BJ (cell line): ENCODE measurements around the gene INPP4A. TPM values are rescaled to one million over a fixed set of nuclear protein-coding genes. Genes with fewer than 3 reads are reported as not detected.

Experiments
- CTCF ChIA-PET: fragments of 350-600 bp; formaldehyde crosslinking; extraction: SDS; loops from one replicate; lab custom pipeline; 2021; ENCODE audit warnings: antibody characterized with exemption, inconsistent platforms; lab: Yijun Ruan, JAX
- POLR2A ChIA-PET: fragments of 300-600 bp; sonication (Branson Sonifier 250); formaldehyde crosslinking; extraction: SDS; loops from one replicate; lab custom pipeline; 2021; ENCODE audit warnings: antibody characterized with exemption; lab: Charles Lee
- DNase-seq: peaks from one replicate; pipeline ENCODE4 v3.0.0-alpha.2; 2011; ENCODE audit warnings: low read depth
- H3K27me3 ChIP-seq: 2 replicates; pipeline ENCODE4 v1.6.0; 2011; ENCODE audit warnings: low read length; ENCODE audit not compliant: control insufficient read depth, insufficient read depth
- H3K36me3 ChIP-seq: 2 replicates; pipeline ENCODE4 v1.5.1; 2011; ENCODE audit warnings: low read length; ENCODE audit not compliant: control insufficient read depth, insufficient read depth
- H3K4me3 ChIP-seq: 2 replicates; pipeline ENCODE4 v1.5.1; 2011; ENCODE audit warnings: low read depth, mild to moderate bottlenecking, control low read depth, low read length
- CTCF ChIP-seq: IDR thresholded peaks from 2 replicates; pipeline ENCODE4 v1.5.1; 2011; ENCODE audit warnings: low read depth, mild to moderate bottlenecking, control low read depth, inconsistent platforms, low read length, moderate library complexity; ENCODE audit not compliant: insufficient read depth
- polyA plus RNA-seq: library from polyadenylated mRNA; depleted of rRNA; stranded (reverse); fragments of >200 nt; gene quantifications from 2 replicates; pipeline ENCODE4 v1.2.3, GENCODE V29; 2011

INPP4A gene
- polyA plus RNA-seq, 1 experiment: 21.0 TPM

- Histone ChIP-seq H3K36me3 (no peaks in the 10 kb centered on the region), H3K4me3 (no peak overlapping the region), H3K27me3 (no peaks in the 10 kb centered on the region)
- DNase-seq: no peak
- ChIA-PET POLR2A (no interaction called here), CTCF (interaction anchor here (0.6 kb wide), 1 partner anchor 22 kb away, joined by 3 read pairs; no protein-coding TSS in a partner anchor)
- no peak for TF ChIP-seq CTCF
Measured at GRCh38 chr2:98509542-98510321, 65.1 kb downstream of the INPP4A start.

- POLR2A ChIA-PET: no interaction called here
- Histone ChIP-seq H3K27me3 (no peaks in the 10 kb centered on the region), H3K36me3 (no peaks in the 10 kb centered on the region), H3K4me3 (no peak overlapping the region)
- TF ChIP-seq CTCF: no peak
- CTCF ChIA-PET: interaction anchor here (0.6 kb wide), 1 partner anchor 23 kb away, joined by 3 read pairs; no protein-coding TSS in a partner anchor
- no peak for DNase-seq
Measured at GRCh38 chr2:98510322-98510662, 65.6 kb downstream of the INPP4A start.

GRCh38 chr2:98511981-98512380 is 67.3 kb downstream of the INPP4A start:
- no peak for TF ChIP-seq CTCF
- no peak for DNase-seq
- Histone ChIP-seq H3K36me3 (no peaks in the 10 kb centered on the region), H3K27me3 (no peaks in the 10 kb centered on the region), H3K4me3 (no peak overlapping the region)
- POLR2A ChIA-PET: no interaction called here
- CTCF ChIA-PET: no interaction called here

- TF ChIP-seq CTCF: no peak
- ChIA-PET POLR2A (no interaction called here), CTCF (no interaction called here)
- H3K4me3 ChIP-seq: no peak overlapping the region
- H3K36me3 ChIP-seq: no peaks in the 10 kb centered on the region
- DNase-seq: no peak
- no peaks in the 10 kb centered on the region for H3K27me3 ChIP-seq
Measured at GRCh38 chr2:98512699-98513098, 68.0 kb downstream of the INPP4A start.

GRCh38 chr2:98514096-98514639 is 69.5 kb downstream of the INPP4A start:
- TF ChIP-seq CTCF: no peak
- no peak overlapping the region for H3K4me3 ChIP-seq
- CTCF ChIA-PET: interaction anchor here (1.5 kb wide), 1 partner anchor 13 kb away, joined by 3 read pairs; no protein-coding TSS in a partner anchor
- POLR2A ChIA-PET: no interaction called here
- no peaks in the 10 kb centered on the region for H3K36me3 ChIP-seq
- H3K27me3 ChIP-seq: no peaks in the 10 kb centered on the region
- DNase-seq: no peak
